GDM1 (cell line): Measurements from ENCODE around the gene APOE.
A peak's percentile ranks its signal among the peaks of the same experiment; 100 is the strongest.
"Not testable (repeated sequence)": the region's sequence is repeated elsewhere in the genome, so short reads cannot be mapped to it uniquely, and the experiment has no call there.

Source experiments
- DNase-seq: peaks from one replicate; lab custom pipeline; 2025; lab: John Stamatoyannopoulos, UW

The APOE gene

GRCh38 chr19:44911896-44912295 lies 6.3 kb downstream of the APOE start:
- DNase-seq: not testable (repeated sequence)

- no peak for DNase-seq
Measured at GRCh38 chr19:44912854-44913253, 7.3 kb downstream of the APOE start.

- DNase-seq: not testable (repeated sequence)
Measured at GRCh38 chr19:44913512-44914432, 8.2 kb downstream of the APOE start.

- DNase-seq: peak; percentile 70
Measured at GRCh38 chr19:44914433-44915206, 9.0 kb downstream of the APOE start, which contains the start of gene APOC1. APOC1 (plus strand) TSS chr19:44914608; CDS start chr19:44914892, 284 bp downstream.

GRCh38 chr19:44924243-44924725 lies 18.7 kb downstream of the APOE start:
- DNase-seq: no peak

- no peak for DNase-seq
Measured at GRCh38 chr19:44925114-44925891, 19.7 kb downstream of the APOE start.

- not testable (repeated sequence) for DNase-seq
Measured at GRCh38 chr19:44926245-44927077, 20.9 kb downstream of the APOE start.

GRCh38 chr19:44927746-44928145 lies 22.1 kb downstream of the APOE start:
- DNase-seq: no peak

- no peak for DNase-seq
Measured at GRCh38 chr19:44930088-44930487, 24.5 kb downstream of the APOE start.

GRCh38 chr19:44931541-44931940 lies 25.9 kb downstream of the APOE start:
- DNase-seq: no peak

GRCh38 chr19:44939668-44940067 lies 34.1 kb downstream of the APOE start:
- no peak for DNase-seq

- no peak for DNase-seq
Measured at GRCh38 chr19:44942067-44942571, 36.5 kb downstream of the APOE start, which contains the start of gene APOC4. APOC4 (plus strand) TSS chr19:44942237; CDS start chr19:44942278, 41 bp downstream.

GRCh38 chr19:44943801-44944249 lies 38.2 kb downstream of the APOE start:
- peak; percentile 38 for DNase-seq

GRCh38 chr19:44947041-44947581 lies 41.5 kb downstream of the APOE start:
- no peak for DNase-seq

- no peak for DNase-seq
Measured at GRCh38 chr19:44948237-44948636, 42.6 kb downstream of the APOE start.

- no peak for DNase-seq
Measured at GRCh38 chr19:44948763-44949374, 43.3 kb downstream of the APOE start.

- DNase-seq: no peak
Measured at GRCh38 chr19:44949550-44949949, 44.0 kb downstream of the APOE start.

GRCh38 chr19:44951179-44952159 lies 45.9 kb downstream of the APOE start:
- DNase-seq: peak; percentile 46

- no peak for DNase-seq
Measured at GRCh38 chr19:44954278-44954648, 48.7 kb downstream of the APOE start.
